CD14-positive monocyte (primary cell): ENCODE measurements around the gene SLC25A13. TPM values are rescaled to one million over a fixed set of nuclear protein-coding genes. Genes with fewer than 3 reads are reported as not detected.
A peak's percentile ranks its signal among the peaks of the same experiment; 100 is the strongest.

Source experiments
- DNase-seq, 3 donors: peaks; one replicate each; pipeline ENCODE4 v3.0.0-alpha.2; 2011 to 2022
- H2AFZ ChIP-seq: 2 replicates; pipeline ENCODE4 v1.6.0; 2012; ENCODE audit warnings: mild to moderate bottlenecking, low read depth, low read length, inconsistent platforms; ENCODE audit not compliant: insufficient read depth, poor library complexity, severe bottlenecking
- H3K27ac ChIP-seq, 2 donors: 1 replicate in 1 of 2; 2 replicates in 1 of 2; pipeline ENCODE4 v1.5.1; 2012 to 2013; ENCODE audit warnings: low read length in 2 of 2, control low read depth in 1 of 2, inconsistent platforms in 1 of 2, low read depth in 1 of 2, mild to moderate bottlenecking in 1 of 2
- H3K27me3 ChIP-seq, 2 donors: one replicate each; pipeline versions ENCODE4 v1.6.0 to v1.6.1; 2011 to 2013; ENCODE audit warnings: low read length in 2 of 2; ENCODE audit not compliant: control insufficient read depth in 2 of 2, insufficient read depth in 2 of 2
- H3K36me3 ChIP-seq, 2 donors: replicated peaks in 1 of 2; 1 replicate in 1 of 2; 2 replicates in 1 of 2; pipeline versions ENCODE4 v1.5.1 to v1.6.1; 2012 to 2013; ENCODE audit warnings: low read length in 2 of 2, control low read depth in 1 of 2, inconsistent platforms in 1 of 2, mild to moderate bottlenecking in 1 of 2; ENCODE audit not compliant: insufficient read depth in 2 of 2, control insufficient read depth in 1 of 2
- H3K4me1 ChIP-seq, 2 donors: 1 replicate in 1 of 2; 2 replicates in 1 of 2; pipeline versions ENCODE4 v1.5.1 to v1.6.1; 2012 to 2013; ENCODE audit warnings: low read length in 2 of 2, control low read depth in 1 of 2, inconsistent platforms in 1 of 2, mild to moderate bottlenecking in 1 of 2, moderate library complexity in 1 of 2; ENCODE audit not compliant: insufficient read depth in 2 of 2, control insufficient read depth in 1 of 2
- H3K4me2 ChIP-seq: replicated peaks from 2 replicates; pipeline ENCODE3; 2012; ENCODE audit warnings: low read length, moderate library complexity, mild to moderate bottlenecking; ENCODE audit not compliant: poor library complexity, severe bottlenecking; ENCODE audit errors: extremely low read depth
- H3K4me3 ChIP-seq, 3 experiments: fragments of 200-600 bp in 1 of 3; sonication (generic) in 1 of 3; replicated peaks in 1 of 3; 1 replicate in 2 of 3; 2 replicates in 1 of 3; pipeline ENCODE4 v1.5.1; 2011 to 2013; ENCODE audit warnings: low read length in 3 of 3, mild to moderate bottlenecking in 3 of 3, control low read depth in 2 of 3, low read depth in 2 of 3, inconsistent platforms in 1 of 3, moderate library complexity in 1 of 3
- H3K79me2 ChIP-seq: 2 replicates; pipeline ENCODE4 v1.6.0; 2012; ENCODE audit warnings: mild to moderate bottlenecking, control low read depth, inconsistent platforms, low read length, moderate library complexity; ENCODE audit not compliant: insufficient read depth
- H3K9ac ChIP-seq: 2 replicates; pipeline ENCODE4 v1.6.0; 2017; ENCODE audit warnings: low read length, mild to moderate bottlenecking; ENCODE audit not compliant: insufficient read depth, poor library complexity, severe bottlenecking
- H3K9me3 ChIP-seq, 2 donors: replicated peaks in 1 of 2; 1 replicate in 1 of 2; 2 replicates in 1 of 2; pipeline versions ENCODE4 v1.5.1 to v1.6.1; 2012 to 2013; ENCODE audit warnings: low read length in 2 of 2, control low read depth in 1 of 2; ENCODE audit not compliant: control insufficient read depth in 1 of 2, insufficient read depth in 1 of 2
- H4K20me1 ChIP-seq: 2 replicates; pipeline ENCODE4 v1.6.0; 2012; ENCODE audit warnings: mild to moderate bottlenecking, low read length, control low read depth, moderate library complexity; ENCODE audit not compliant: insufficient read depth
- H3K27ac Mint-ChIP-seq, 7 donors: one replicate each; pipeline ENCODE4 v1.8.0; 2020; ENCODE audit warnings: mild to moderate bottlenecking in 7 of 7, mixed read lengths in 7 of 7, moderate library complexity in 6 of 7, inconsistent platforms in 2 of 7
- H3K27me3 Mint-ChIP-seq, 3 donors: one replicate each; pipeline ENCODE4 v1.8.0; 2021 to 2022; ENCODE audit warnings: low read depth in 3 of 3, mild to moderate bottlenecking in 3 of 3, mixed read lengths in 3 of 3, moderate library complexity in 3 of 3, inconsistent platforms in 1 of 3
- H3K36me3 Mint-ChIP-seq, 2 donors: one replicate each; pipeline ENCODE4 v1.8.0; 2020; ENCODE audit warnings: mixed read lengths in 2 of 2, inconsistent platforms in 1 of 2, mild to moderate bottlenecking in 1 of 2
- H3K4me1 Mint-ChIP-seq: one replicate; pipeline ENCODE4 v1.8.0; 2020; ENCODE audit warnings: mild to moderate bottlenecking, mixed read lengths
- H3K4me3 Mint-ChIP-seq, 2 donors: one replicate each; pipeline ENCODE4 v1.8.0; 2020; ENCODE audit warnings: mild to moderate bottlenecking in 2 of 2, mixed read lengths in 2 of 2, moderate library complexity in 1 of 2
- H3K9me3 Mint-ChIP-seq, 7 donors: one replicate each; pipeline ENCODE4 v1.8.0; 2020 to 2022; ENCODE audit warnings: mixed read lengths in 7 of 7, mild to moderate bottlenecking in 6 of 7, moderate library complexity in 6 of 7, inconsistent platforms in 2 of 7
- WGBS: methylation state at CpG from one replicate; pipeline ENCODE4 v1.1.5; 2013; ENCODE audit warnings: missing lambda C conversion rate; ENCODE audit not compliant: insufficient coverage; 5-methylcytosine and 5-hydroxymethylcytosine counted together
- intact Hi-C, 2 donors: fragments of 100-400 bp; cut with micrococcal nuclease; formaldehyde crosslinking; loops; one replicate each; pipeline versions ENCODE4 v1.15.0 to v1.15.1; 2023
- polyA plus RNA-seq, 3 donors: library from polyadenylated mRNA; depleted of rRNA in 1 of 3; unstranded in 2 of 3; stranded (reverse) in 1 of 3; fragments of 300-500 nt in 2 of 3; fragments of >200 nt in 1 of 3; fragmentation: Illumina TruSeq in 2 of 3; gene quantifications; 1 replicate in 2 of 3; 2 replicates in 1 of 3; pipeline ENCODE4 v1.2.3, GENCODE V29; 2012 to 2021
- TF ChIP-seq, protein P1 (sequence below): fragments of 200-600 bp; IDR thresholded peaks from one replicate; pipeline ENCODE4 v1.8.0; 2022; ENCODE audit warnings: antibody characterized with exemption, mild to moderate bottlenecking

SLC25A13 gene
- polyA plus RNA-seq, 3 donors: 12.7 to 15.7 (median 14.4) TPM

DNA sequence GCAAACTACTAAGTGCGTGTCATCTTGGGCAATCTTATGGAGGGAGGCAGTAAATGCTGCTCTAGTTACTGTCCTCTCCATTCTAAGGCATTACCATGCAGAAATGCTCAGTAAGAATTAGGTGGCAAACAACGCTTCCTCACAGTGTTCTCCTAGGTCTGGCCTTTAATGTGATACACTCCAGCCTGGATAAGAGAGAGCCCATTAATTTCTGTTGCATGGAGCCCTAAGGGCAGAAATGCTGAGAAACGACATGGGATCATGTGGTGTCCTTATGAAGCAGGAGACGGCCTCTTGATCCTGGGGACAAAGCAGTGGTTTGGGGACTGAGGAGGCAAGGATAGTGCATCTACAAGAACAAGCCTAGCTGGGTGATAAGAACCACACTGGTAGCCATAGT lies 44.0 kb downstream of the SLC25A13 start:
- Mint-ChIP-seq H3K36me3 (peaks cover 38 to 60% of the 10 kb centered on the region in 2 donors), H3K4me1 (no peaks in the 10 kb centered on the region), H3K9me3 (peaks cover 0 to 14% (median 1%) of the 10 kb centered on the region in 7 donors), H3K27ac (peak overlapping the region in 1 of 7 donors; percentile 75), H3K4me3 (no peak overlapping the region), H3K27me3 (peaks cover 0 to 2% (median 0%) of the 10 kb centered on the region in 3 donors)
- H3K79me2 ChIP-seq: peaks cover 11% of the 10 kb centered on the region
- no peak overlapping the region for H3K4me3 ChIP-seq
- no peak for DNase-seq
- no peaks in the 10 kb centered on the region for H3K9me3 ChIP-seq
- H3K9ac ChIP-seq: no peak overlapping the region
- no peak overlapping the region for H3K27ac ChIP-seq
- no peaks in the 10 kb centered on the region for H3K4me1 ChIP-seq
- H3K4me2 ChIP-seq: no peak overlapping the region
- 96% methylated on average over 3 of the region's 4 CpGs for WGBS
- H4K20me1 ChIP-seq: peaks cover 46% of the 10 kb centered on the region
- intact Hi-C loops: no loop called here
- no peak overlapping the region for H2AFZ ChIP-seq
- H3K27me3 ChIP-seq: no peaks in the 10 kb centered on the region
- peaks cover 15 to 34% of the 10 kb centered on the region in 2 donors for H3K36me3 ChIP-seq
- TF ChIP-seq, protein P1, sequence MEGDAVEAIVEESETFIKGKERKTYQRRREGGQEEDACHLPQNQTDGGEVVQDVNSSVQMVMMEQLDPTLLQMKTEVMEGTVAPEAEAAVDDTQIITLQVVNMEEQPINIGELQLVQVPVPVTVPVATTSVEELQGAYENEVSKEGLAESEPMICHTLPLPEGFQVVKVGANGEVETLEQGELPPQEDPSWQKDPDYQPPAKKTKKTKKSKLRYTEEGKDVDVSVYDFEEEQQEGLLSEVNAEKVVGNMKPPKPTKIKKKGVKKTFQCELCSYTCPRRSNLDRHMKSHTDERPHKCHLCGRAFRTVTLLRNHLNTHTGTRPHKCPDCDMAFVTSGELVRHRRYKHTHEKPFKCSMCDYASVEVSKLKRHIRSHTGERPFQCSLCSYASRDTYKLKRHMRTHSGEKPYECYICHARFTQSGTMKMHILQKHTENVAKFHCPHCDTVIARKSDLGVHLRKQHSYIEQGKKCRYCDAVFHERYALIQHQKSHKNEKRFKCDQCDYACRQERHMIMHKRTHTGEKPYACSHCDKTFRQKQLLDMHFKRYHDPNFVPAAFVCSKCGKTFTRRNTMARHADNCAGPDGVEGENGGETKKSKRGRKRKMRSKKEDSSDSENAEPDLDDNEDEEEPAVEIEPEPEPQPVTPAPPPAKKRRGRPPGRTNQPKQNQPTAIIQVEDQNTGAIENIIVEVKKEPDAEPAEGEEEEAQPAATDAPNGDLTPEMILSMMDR: no peak

DNA sequence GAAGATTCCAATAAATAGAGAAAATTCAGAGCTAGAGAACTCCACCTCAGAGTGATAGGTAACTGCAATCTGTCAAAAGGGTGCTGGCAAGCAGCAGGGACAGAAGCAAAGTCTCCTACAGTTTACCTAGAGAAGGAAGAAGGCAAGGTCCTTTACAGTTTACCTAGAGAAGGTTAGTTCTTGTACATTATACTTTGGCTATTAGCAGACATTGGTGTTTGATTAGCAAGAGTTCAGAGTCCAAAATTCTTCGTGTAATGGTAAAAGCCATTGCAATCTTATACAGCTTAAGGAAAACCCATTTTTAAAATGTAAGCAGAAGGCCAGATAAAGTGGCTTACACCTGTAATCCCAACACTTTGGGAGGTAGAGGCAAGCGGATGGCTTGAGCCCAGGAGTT lies 45.9 kb downstream of the SLC25A13 start:
- Mint-ChIP-seq H3K4me1 (no peaks in the 10 kb centered on the region), H3K4me3 (no peak overlapping the region), H3K9me3 (peaks cover 0 to 13% (median 1%) of the 10 kb centered on the region in 7 donors), H3K27me3 (no peaks in the 10 kb centered on the region), H3K36me3 (peaks cover 43 to 64% of the 10 kb centered on the region in 2 donors), H3K27ac (peak overlapping the region in 1 of 7 donors; percentile 34)
- Histone ChIP-seq H4K20me1 (peaks cover 29% of the 10 kb centered on the region), H3K79me2 (peaks cover 6% of the 10 kb centered on the region), H3K4me3 (no peak overlapping the region), H3K9me3 (no peaks in the 10 kb centered on the region), H3K4me2 (no peak overlapping the region), H3K9ac (no peak overlapping the region), H3K4me1 (no peaks in the 10 kb centered on the region), H3K27ac (no peak overlapping the region), H3K27me3 (no peaks in the 10 kb centered on the region), H3K36me3 (peaks cover 15 to 39% of the 10 kb centered on the region in 2 donors), H2AFZ (no peak overlapping the region)
- 100% methylated on average over 1 of the region's 2 CpGs for WGBS
- TF ChIP-seq, protein P1: no peak
- no peak for DNase-seq
- intact Hi-C loops: no loop called here
